ENCODE data around the gene IAH1.
"Not testable (repeated sequence)": the region's sequence is repeated elsewhere in the genome, so short reads cannot be mapped to it uniquely, and the experiment has no call there.

IAH1 gene

GRCh38 chr2:9483107-9483506 lies 8.8 kb downstream of the IAH1 start:
- peaks cover 78% of the 10 kb centered on the region for H3K36me3 Mint-ChIP-seq (ENCODE audit: insufficient read depth)
- no peak for ATAC-seq (replicated peaks)

DNA sequence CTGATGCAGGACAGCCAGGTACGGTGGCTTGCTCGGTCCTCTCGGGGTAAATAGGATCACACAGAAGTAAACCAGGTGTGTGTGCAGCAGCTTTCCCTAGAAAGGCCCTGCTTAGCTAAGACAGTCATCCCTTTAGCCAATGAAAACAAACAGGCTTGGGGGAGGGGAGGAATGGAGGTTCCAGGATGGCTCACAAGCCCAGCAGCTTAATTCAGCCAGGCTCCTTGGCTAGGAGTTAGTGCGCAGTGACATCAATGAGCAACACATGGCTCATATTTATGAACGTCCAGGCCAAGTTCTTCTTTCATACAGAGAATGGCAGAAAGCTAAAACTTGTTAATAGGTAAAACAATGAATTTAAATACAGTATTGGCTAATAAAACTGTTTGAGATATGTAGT lies 10.2 kb downstream of the IAH1 start:
- Mint-ChIP-seq H3K4me3 (no peak overlapping the region), H3K27ac (peak overlapping the region; percentile 38 to 81), H3K27me3 (no peaks in the 10 kb centered on the region), H3K4me1 (ENCODE audit: low read depth in 2 of 2) (peaks cover 5 to 17% of the 10 kb centered on the region in 2 donors), H3K9me3 (no peaks in the 10 kb centered on the region), H3K36me3 (ENCODE audit: insufficient read depth) (peaks cover 86% of the 10 kb centered on the region)
- no peak for ATAC-seq (replicated peaks)
- DNase-seq = no peak

More at GRCh38 chr2:9483107-9483506, 8.8 kb downstream of the IAH1 start:
- Mint-ChIP-seq H3K4me3 (no peak overlapping the region), H3K9me3 (no peaks in the 10 kb centered on the region), H3K27me3 (no peaks in the 10 kb centered on the region), H3K27ac (peak overlapping the region in 1 of 2 donors; percentile 81), H3K4me1 (ENCODE audit: low read depth in 2 of 2) (peaks cover 9 to 17% of the 10 kb centered on the region in 2 donors)
- no peak for DNase-seq

- H3K27ac Mint-ChIP-seq = peak overlapping the region; percentile 49 to 83
- no peaks in the 10 kb centered on the region for H3K9me3 Mint-ChIP-seq
- ATAC-seq (replicated peaks) (no peak), DNase-seq (no peak)
- no peaks in the 10 kb centered on the region for H3K27me3 Mint-ChIP-seq
- peaks cover 0 to 14% of the 10 kb centered on the region in 2 donors for H3K4me1 Mint-ChIP-seq (ENCODE audit: low read depth in 2 of 2)
- peaks cover 78% of the 10 kb centered on the region for H3K36me3 Mint-ChIP-seq (ENCODE audit: insufficient read depth)
- H3K4me3 Mint-ChIP-seq = no peak overlapping the region
Measured at GRCh38 chr2:9488583-9489547, 14.5 kb downstream of the IAH1 start.

GRCh38 chr2:9490789-9491188 lies 16.4 kb downstream of the IAH1 start:
- no peak for DNase-seq
- H3K9me3 Mint-ChIP-seq = no peaks in the 10 kb centered on the region
- peaks cover 0 to 19% of the 10 kb centered on the region in 2 donors for H3K4me1 Mint-ChIP-seq (ENCODE audit: low read depth in 2 of 2)
- ATAC-seq (replicated peaks) = no peak
- peak overlapping the region in 1 of 2 donors; percentile 75 for H3K27ac Mint-ChIP-seq
- no peaks in the 10 kb centered on the region for H3K27me3 Mint-ChIP-seq
- H3K4me3 Mint-ChIP-seq = no peak overlapping the region
- H3K36me3 Mint-ChIP-seq (ENCODE audit: insufficient read depth) = peaks cover 73% of the 10 kb centered on the region

- Mint-ChIP-seq H3K4me1 (ENCODE audit: low read depth in 2 of 2) (peaks cover 1 to 19% of the 10 kb centered on the region in 2 donors), H3K4me3 (no peak overlapping the region), H3K9me3 (no peaks in the 10 kb centered on the region), H3K27me3 (no peaks in the 10 kb centered on the region), H3K27ac (peak overlapping the region in 1 of 2 donors; percentile 82), H3K36me3 (ENCODE audit: insufficient read depth) (peaks cover 59% of the 10 kb centered on the region)
- DNase-seq (no peak), ATAC-seq (replicated peaks) (no peak)
Measured at GRCh38 chr2:9492927-9493326, 18.6 kb downstream of the IAH1 start.

DNA sequence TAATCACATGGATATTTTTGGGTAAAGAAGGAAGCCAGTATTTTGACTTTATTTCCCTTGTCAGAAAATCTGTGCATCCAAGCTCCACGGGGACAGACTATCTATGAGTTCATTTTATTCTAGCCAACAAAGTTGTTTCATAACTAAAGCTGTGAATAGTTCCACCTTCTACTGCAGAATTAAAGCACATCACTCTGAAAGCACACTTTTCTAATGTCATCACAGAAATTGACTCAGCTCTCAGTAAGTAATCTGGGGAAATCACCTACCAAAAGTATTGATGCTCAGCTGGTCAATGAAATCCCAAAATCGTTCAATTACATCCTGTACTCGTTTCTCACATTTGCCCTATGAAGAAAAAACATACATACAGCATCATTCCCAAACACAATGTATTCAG lies 19.1 kb downstream of the IAH1 start:
- peaks cover 1 to 18% of the 10 kb centered on the region in 2 donors for H3K4me1 Mint-ChIP-seq (ENCODE audit: low read depth in 2 of 2)
- no peak overlapping the region for H3K4me3 Mint-ChIP-seq
- no peak for DNase-seq
- H3K27ac Mint-ChIP-seq = peak overlapping the region; percentile 64 to 82
- ATAC-seq (replicated peaks) = no peak
- no peaks in the 10 kb centered on the region for H3K27me3 Mint-ChIP-seq
- peaks cover 58% of the 10 kb centered on the region for H3K36me3 Mint-ChIP-seq (ENCODE audit: insufficient read depth)
- H3K9me3 Mint-ChIP-seq = no peaks in the 10 kb centered on the region

- peaks cover 1 to 12% of the 10 kb centered on the region in 2 donors for H3K4me1 Mint-ChIP-seq (ENCODE audit: low read depth in 2 of 2)
- H3K9me3 Mint-ChIP-seq = no peaks in the 10 kb centered on the region
- no peaks in the 10 kb centered on the region for H3K27me3 Mint-ChIP-seq
- no peak overlapping the region for H3K4me3 Mint-ChIP-seq
- no peak for ATAC-seq (replicated peaks)
- H3K27ac Mint-ChIP-seq = peak overlapping the region; percentile 64 to 82
- H3K36me3 Mint-ChIP-seq (ENCODE audit: insufficient read depth) = peaks cover 55% of the 10 kb centered on the region
- no peak for DNase-seq
Measured at GRCh38 chr2:9494081-9494480, 19.7 kb downstream of the IAH1 start.

DNA sequence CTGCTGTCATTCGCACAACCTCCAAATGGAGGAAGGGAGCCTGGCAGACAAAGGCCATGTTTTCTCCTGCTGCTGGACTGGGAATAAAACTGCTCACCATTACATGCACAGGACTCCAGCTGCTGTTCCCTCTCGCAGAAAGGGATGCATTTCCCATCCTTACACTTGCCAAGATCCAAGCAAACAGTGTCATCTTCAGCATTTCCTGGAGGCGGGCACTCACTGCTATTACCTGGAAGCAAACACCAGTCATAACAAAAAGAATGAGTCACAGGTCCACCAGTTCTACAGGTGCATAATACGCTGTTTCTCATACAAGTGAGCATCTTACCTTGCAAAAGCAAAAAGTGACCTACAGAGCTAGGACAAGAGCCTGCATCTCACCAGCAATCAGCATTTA lies 22.7 kb downstream of the IAH1 start:
- no peak overlapping the region for H3K4me3 Mint-ChIP-seq
- no peaks in the 10 kb centered on the region for H3K27me3 Mint-ChIP-seq
- peak overlapping the region; percentile 74 to 79 for H3K27ac Mint-ChIP-seq
- no peaks in the 10 kb centered on the region for H3K9me3 Mint-ChIP-seq
- ATAC-seq (replicated peaks) (no peak), DNase-seq (no peak)
- H3K36me3 Mint-ChIP-seq (ENCODE audit: insufficient read depth) = peaks cover 56% of the 10 kb centered on the region
- peaks cover 1 to 12% of the 10 kb centered on the region in 2 donors for H3K4me1 Mint-ChIP-seq (ENCODE audit: low read depth in 2 of 2)

DNA sequence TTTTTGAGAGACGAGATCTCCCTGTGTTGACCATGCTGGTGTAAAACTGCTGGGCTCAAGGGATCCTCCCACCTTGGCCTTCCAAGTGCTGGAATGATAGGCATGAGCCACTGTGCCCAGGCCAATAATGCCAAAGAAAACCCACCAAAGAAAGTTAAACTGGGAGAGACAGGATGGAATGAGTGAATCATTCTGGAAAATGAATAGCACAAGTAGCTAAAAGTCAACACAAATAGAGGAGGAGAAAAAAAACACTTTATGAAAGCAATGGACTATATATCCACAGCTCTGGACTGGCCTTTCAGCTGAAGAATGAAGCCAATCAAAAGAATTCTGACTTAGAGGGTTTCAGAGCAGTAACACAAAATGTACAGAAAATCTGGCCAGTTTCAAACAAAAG lies 23.9 kb downstream of the IAH1 start:
- Mint-ChIP-seq H3K4me3 (no peak overlapping the region), H3K4me1 (ENCODE audit: low read depth in 2 of 2) (peaks cover 1 to 8% of the 10 kb centered on the region in 2 donors), H3K36me3 (ENCODE audit: insufficient read depth) (peaks cover 67% of the 10 kb centered on the region), H3K9me3 (no peaks in the 10 kb centered on the region), H3K27ac (peak overlapping the region; percentile 74 to 79), H3K27me3 (no peaks in the 10 kb centered on the region)
- ATAC-seq (replicated peaks) (no peak), DNase-seq (no peak)

DNA sequence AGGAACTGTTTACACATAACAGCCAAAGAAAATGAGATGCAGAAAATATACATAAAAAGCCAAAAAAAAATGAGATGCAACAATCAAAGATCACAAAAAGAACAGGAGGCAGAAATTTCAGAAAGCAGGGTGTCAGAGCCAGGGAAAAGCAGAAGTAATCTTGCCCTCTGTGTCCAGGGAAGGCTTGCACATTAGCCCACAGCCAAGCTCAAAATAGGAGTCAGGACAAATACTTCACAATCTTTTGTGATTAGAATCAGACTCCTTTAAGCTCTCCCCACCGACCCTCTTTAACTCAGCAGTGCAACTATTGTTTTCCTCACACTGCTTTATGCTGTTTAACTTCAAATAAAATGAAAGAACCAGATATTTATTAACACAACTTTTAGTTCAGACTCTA lies 34.6 kb downstream of the IAH1 start:
- peaks cover 63% of the 10 kb centered on the region for H3K36me3 Mint-ChIP-seq (ENCODE audit: insufficient read depth)
- no peak overlapping the region for H3K4me3 Mint-ChIP-seq
- no peaks in the 10 kb centered on the region for H3K27me3 Mint-ChIP-seq
- no peak for DNase-seq
- no peaks in the 10 kb centered on the region for H3K9me3 Mint-ChIP-seq
- ATAC-seq (replicated peaks) = no peak
- H3K4me1 Mint-ChIP-seq (ENCODE audit: low read depth in 2 of 2) = peaks cover 2 to 8% of the 10 kb centered on the region in 2 donors
- peak overlapping the region; percentile 9 to 77 for H3K27ac Mint-ChIP-seq

DNA sequence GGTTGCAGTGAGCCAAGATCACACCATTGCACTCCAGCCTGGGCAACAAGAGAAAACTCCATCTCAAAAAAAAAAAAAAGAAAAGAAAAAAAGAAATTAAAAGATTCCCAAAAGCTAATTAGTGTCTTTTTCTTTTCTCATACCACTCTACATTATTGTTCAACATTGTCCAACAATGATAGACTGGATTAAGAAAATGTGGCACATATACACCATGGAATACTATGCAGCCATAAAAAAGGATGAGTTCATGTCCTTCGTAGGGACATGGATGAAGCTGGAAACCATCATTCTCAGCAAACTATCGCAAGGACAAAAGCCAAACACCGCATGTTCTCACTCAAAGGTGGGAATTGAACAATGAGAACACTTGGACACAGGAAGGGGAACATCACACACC lies 39.6 kb downstream of the IAH1 start:
- ATAC-seq (replicated peaks); H3K4me3 Mint-ChIP-seq; H3K4me1 Mint-ChIP-seq (ENCODE audit: low read depth in 2 of 2): not testable (repeated sequence)

DNA sequence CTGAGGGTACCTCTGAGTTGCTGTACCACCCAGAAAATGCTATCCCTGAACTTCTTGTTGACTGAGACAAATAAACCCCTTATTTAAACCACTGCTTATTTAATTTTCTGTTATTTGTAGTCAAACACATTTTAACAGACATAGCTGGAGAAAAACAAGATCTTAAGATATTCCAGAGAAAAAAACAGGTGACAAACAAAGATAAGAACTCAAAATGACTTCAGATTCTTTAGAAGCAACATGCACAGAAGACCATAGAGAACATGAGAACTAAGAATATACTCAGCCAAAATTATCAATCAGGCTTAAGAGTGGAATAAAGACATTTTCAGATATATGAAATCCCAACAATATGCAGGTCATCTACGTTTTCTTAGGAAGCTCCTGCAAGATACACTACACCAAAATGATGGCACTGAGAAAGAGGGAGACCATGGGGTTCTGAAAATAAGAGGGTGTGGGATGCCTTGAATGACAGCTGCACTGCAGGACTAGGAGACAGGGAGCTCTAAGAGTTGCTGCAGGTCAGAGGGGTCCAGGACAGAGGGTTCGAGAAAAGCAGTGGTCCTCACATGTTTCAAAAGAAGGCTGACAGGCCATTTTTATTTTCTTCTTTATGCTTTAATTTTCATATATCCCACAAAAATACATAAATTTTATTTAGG lies 42.9 kb downstream of the IAH1 start:
- Mint-ChIP-seq H3K36me3 (ENCODE audit: insufficient read depth) (peaks cover 75% of the 10 kb centered on the region), H3K27me3 (no peaks in the 10 kb centered on the region), H3K4me1 (ENCODE audit: low read depth in 2 of 2) (no peaks in the 10 kb centered on the region), H3K9me3 (no peaks in the 10 kb centered on the region), H3K4me3 (no peak overlapping the region), H3K27ac (peak overlapping the region in 1 of 2 donors; percentile 59)
- DNase-seq (no peak), ATAC-seq (replicated peaks) (no peak)

More for the DNA sequence above, 39.6 kb downstream of the IAH1 start:
- DNase-seq, H3K9me3 Mint-ChIP-seq, H3K27me3 Mint-ChIP-seq: not testable (repeated sequence)
- H3K27ac Mint-ChIP-seq = peak overlapping the region in 1 of 2 donors; percentile 58
- peaks cover 69% of the 10 kb centered on the region for H3K36me3 Mint-ChIP-seq (ENCODE audit: insufficient read depth)

- H3K27ac Mint-ChIP-seq = no peak overlapping the region
- H3K4me1 Mint-ChIP-seq (ENCODE audit: low read depth in 2 of 2) = no peaks in the 10 kb centered on the region
- ATAC-seq (replicated peaks) = no peak
- H3K36me3 Mint-ChIP-seq (ENCODE audit: insufficient read depth) = peaks cover 69% of the 10 kb centered on the region
- no peak for DNase-seq
- H3K27me3 Mint-ChIP-seq = no peaks in the 10 kb centered on the region
- no peak overlapping the region for H3K4me3 Mint-ChIP-seq
- H3K9me3 Mint-ChIP-seq = no peaks in the 10 kb centered on the region
Measured at GRCh38 chr2:9518163-9518562, 43.8 kb downstream of the IAH1 start.

All from effector memory CD8-positive, alpha-beta T cell (primary cell).